WTC11 (cell line): ENCODE results near the gene PLA2G4E. TPM values are rescaled to one million over a fixed set of nuclear protein-coding genes. Genes with fewer than 3 reads are reported as not detected.

Experiments
- ATAC-seq: fragments of 200-7000 bp; cut with Tn5 transposase; 2 replicates; pipeline ENCODE4 v1.10.0; 2021; ENCODE audit warnings: mild to moderate bottlenecking, moderate library complexity
- CTCF ChIA-PET: fragments of 300-600 bp; sonication (Branson Sonifier 250); formaldehyde crosslinking; loops from one replicate; lab custom pipeline; 2021; ENCODE audit warnings: antibody characterized with exemption; lab: Charles Lee
- POLR2A ChIA-PET: fragments of 350-600 bp; sonication (Branson Sonifier 250); formaldehyde crosslinking; loops from one replicate; lab custom pipeline; 2021; ENCODE audit warnings: antibody characterized with exemption; lab: Charles Lee
- DNase-seq: peaks from one replicate; pipeline ENCODE4 v3.0.0; 2021; ENCODE audit warnings: low spot score
- H3K27ac Mint-ChIP-seq: 2 replicates; pipeline ENCODE4 v1.8.0; 2021; ENCODE audit warnings: mixed read lengths
- H3K27me3 Mint-ChIP-seq: 2 replicates; pipeline ENCODE4 v1.8.0; 2021; ENCODE audit warnings: low read depth, mild to moderate bottlenecking, moderate library complexity, mixed read lengths
- H3K36me3 Mint-ChIP-seq: 2 replicates; pipeline ENCODE4 v1.8.0; 2021; ENCODE audit warnings: mixed read lengths
- H3K4me1 Mint-ChIP-seq: 2 replicates; pipeline ENCODE4 v1.8.0; 2022; ENCODE audit warnings: mixed read lengths
- H3K4me3 Mint-ChIP-seq: 2 replicates; pipeline ENCODE4 v1.8.0; 2021; ENCODE audit warnings: mild to moderate bottlenecking, moderate library complexity, mixed read lengths
- H3K9me3 Mint-ChIP-seq: 2 replicates; pipeline ENCODE4 v1.8.0; 2021; ENCODE audit warnings: mixed read lengths
- ESRRA ChIP-seq: sonication (generic); formaldehyde crosslinking; IDR thresholded peaks from 2 replicates; pipeline ENCODE4 v1.8.1; 2022; ENCODE audit warnings: mild to moderate bottlenecking, missing genetic modification reagents, borderline replicate concordance
- GRHL2 ChIP-seq: fragments of 250-450 bp; sonication (Bioruptor Pico); IDR thresholded peaks from 2 replicates; pipeline ENCODE4 v1.8.0; 2022; ENCODE audit warnings: mild to moderate bottlenecking, moderate library complexity; ENCODE audit not compliant: insufficient replicate concordance, severe bottlenecking
- JAZF1 ChIP-seq: fragments of 250-450 bp; sonication (Bioruptor Pico); IDR thresholded peaks from 2 replicates; pipeline ENCODE4 v1.9.0; 2021; ENCODE audit warnings: moderate library complexity, mild to moderate bottlenecking, inconsistent platforms
- JUN ChIP-seq: sonication (generic); formaldehyde crosslinking; IDR thresholded peaks from 2 replicates; pipeline ENCODE4 v1.8.0; 2023; ENCODE audit warnings: mild to moderate bottlenecking, missing genetic modification reagents
- MAX ChIP-seq: sonication (generic); formaldehyde crosslinking; IDR thresholded peaks from 2 replicates; pipeline ENCODE4 v1.8.0; 2022; ENCODE audit warnings: mild to moderate bottlenecking, missing genetic modification reagents
- MXD4 ChIP-seq: fragments of 250-450 bp; sonication (Bioruptor Pico); IDR thresholded peaks from 2 replicates; pipeline ENCODE4 v1.8.0; 2021; ENCODE audit warnings: mild to moderate bottlenecking, moderate library complexity, borderline replicate concordance
- TCF7 ChIP-seq: sonication (generic); formaldehyde crosslinking; IDR thresholded peaks from 2 replicates; pipeline ENCODE4 v1.8.0; 2022; ENCODE audit warnings: mild to moderate bottlenecking, low read depth, missing genetic modification reagents, moderate library complexity
- ZBTB43 ChIP-seq: sonication (generic); formaldehyde crosslinking; IDR thresholded peaks from 2 replicates; pipeline ENCODE4 v1.8.1; 2023; ENCODE audit warnings: mild to moderate bottlenecking, missing genetic modification reagents
- ZNF121 ChIP-seq: sonication (generic); formaldehyde crosslinking; IDR thresholded peaks from 2 replicates; pipeline ENCODE4 v1.8.0; 2023; ENCODE audit warnings: missing genetic modification reagents
- ZNF416 ChIP-seq: fragments of 250-450 bp; sonication (Bioruptor Pico); IDR thresholded peaks from 2 replicates; pipeline ENCODE4 v1.9.0; 2021; ENCODE audit warnings: mild to moderate bottlenecking, inconsistent platforms
- ZNF671 ChIP-seq: fragments of 250-450 bp; sonication (Bioruptor Pico); IDR thresholded peaks from 2 replicates; pipeline ENCODE4 v1.8.0; 2021; ENCODE audit warnings: mild to moderate bottlenecking
- total RNA-seq: library from RNA; stranded (reverse); gene quantifications from 3 replicates; pipeline ENCODE4 v1.2.3, GENCODE V29; 2021
- TF ChIP-seq, protein P1 (sequence below): fragments of 250-450 bp; sonication (Bioruptor Pico); IDR thresholded peaks from 2 replicates; pipeline ENCODE4 v1.9.0; 2021; ENCODE audit warnings: moderate library complexity, mild to moderate bottlenecking, inconsistent platforms, borderline replicate concordance
- TF ChIP-seq, protein P2 (sequence below): fragments of 250-450 bp; sonication (Bioruptor Pico); IDR thresholded peaks from 2 replicates; pipeline ENCODE4 v1.9.0; 2021; ENCODE audit warnings: mild to moderate bottlenecking
- TF ChIP-seq, protein P3 (sequence below): sonication (generic); formaldehyde crosslinking; IDR thresholded peaks from 2 replicates; pipeline ENCODE4 v1.8.1; 2023; ENCODE audit warnings: mild to moderate bottlenecking, missing genetic modification reagents, moderate library complexity
- TF ChIP-seq, protein P4 (sequence below): fragments of 250-450 bp; sonication (Bioruptor Pico); conservative IDR thresholded peaks from 2 replicates; pipeline ENCODE4 v1.9.0; 2021; ENCODE audit warnings: mild to moderate bottlenecking
- TF ChIP-seq, protein P5 (sequence below): sonication (generic); formaldehyde crosslinking; IDR thresholded peaks from 2 replicates; pipeline ENCODE4 v1.8.1; 2022; ENCODE audit warnings: low read depth, missing genetic modification reagents, borderline replicate concordance

Gene PLA2G4E
- total RNA-seq, 1 experiment from 2014 or later, result not detected

DNA sequence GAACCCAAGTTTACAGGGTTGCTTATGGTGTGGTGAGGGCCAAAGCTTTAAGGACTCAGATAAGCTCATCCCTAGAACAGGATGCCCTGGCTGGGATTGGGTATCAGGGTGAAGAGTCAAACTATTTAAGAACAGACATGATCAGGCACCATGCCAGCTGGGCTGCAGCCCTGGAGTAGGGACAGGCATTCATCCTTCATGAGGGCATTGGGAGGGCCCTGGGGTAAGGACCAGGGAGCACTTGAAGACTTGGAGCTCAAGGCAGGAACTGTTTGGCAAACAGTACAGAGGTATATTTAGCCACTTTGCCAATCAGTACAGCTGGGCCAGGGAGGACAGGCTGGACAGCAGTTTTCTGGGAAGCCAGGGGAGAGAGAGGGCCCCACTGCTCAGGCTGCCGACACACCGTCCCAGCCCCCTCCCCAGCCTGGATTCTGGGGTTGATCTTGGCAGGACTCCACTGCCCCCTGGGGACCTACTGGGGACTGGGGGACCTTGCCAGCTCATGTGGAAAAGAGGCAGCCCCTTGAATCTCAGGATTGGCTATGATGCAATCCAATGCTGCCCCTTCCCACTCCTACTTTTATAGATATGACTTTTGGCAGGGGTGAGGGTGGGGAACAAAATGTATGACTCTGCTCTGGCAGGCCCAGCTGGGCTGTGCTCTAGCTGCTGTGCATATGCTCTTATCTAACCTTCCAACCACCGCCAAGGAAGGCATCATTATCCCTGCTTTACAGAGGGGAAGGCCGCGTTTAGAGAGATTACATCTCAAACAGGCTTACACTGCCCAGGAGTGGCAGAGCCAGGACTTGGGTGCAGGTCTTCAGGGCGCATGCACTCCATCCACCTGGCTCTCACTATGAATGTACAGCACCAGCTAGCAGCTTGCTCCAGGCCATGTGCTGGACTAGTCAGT lies 2.3 kb downstream of the PLA2G4E start:
- ChIA-PET CTCF (interaction anchor here (1.1 to 1.7 kb wide), 2 partner anchors 29 to 66 kb away, joined by 3 read pairs; no protein-coding TSS in a partner anchor), POLR2A (no interaction called here)
- peaks cover 3% of the 10 kb centered on the region for H3K27me3 Mint-ChIP-seq
- H3K36me3 Mint-ChIP-seq, result peaks cover 17% of the 10 kb centered on the region
- TF ChIP-seq GRHL2 (CRISPR knock-in tag) (no peak), ZNF121 (CRISPR knock-in tag) (no peak), ZNF416 (CRISPR knock-in tag) (no peak), ZNF671 (CRISPR knock-in tag) (no peak)
- TF ChIP-seq, protein P1, sequence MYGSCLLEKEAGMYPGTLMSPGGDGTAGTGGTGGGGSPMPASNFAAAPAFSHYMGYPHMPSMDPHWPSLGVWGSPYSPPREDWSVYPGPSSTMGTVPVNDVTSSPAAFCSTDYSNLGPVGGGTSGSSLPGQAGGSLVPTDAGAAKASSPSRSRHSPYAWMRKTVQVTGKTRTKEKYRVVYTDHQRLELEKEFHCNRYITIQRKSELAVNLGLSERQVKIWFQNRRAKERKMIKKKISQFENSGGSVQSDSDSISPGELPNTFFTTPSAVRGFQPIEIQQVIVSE (CRISPR knock-in tag), result no peak
- TF ChIP-seq, protein P2, sequence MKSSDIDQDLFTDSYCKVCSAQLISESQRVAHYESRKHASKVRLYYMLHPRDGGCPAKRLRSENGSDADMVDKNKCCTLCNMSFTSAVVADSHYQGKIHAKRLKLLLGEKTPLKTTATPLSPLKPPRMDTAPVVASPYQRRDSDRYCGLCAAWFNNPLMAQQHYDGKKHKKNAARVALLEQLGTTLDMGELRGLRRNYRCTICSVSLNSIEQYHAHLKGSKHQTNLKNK (CRISPR knock-in tag), result no peak
- DNase-seq, result no peak
- H3K4me1 Mint-ChIP-seq, result no peaks in the 10 kb centered on the region
- ATAC-seq, result no peak
- H3K27ac Mint-ChIP-seq, result no peak overlapping the region
- H3K4me3 Mint-ChIP-seq, result no peak overlapping the region
- H3K9me3 Mint-ChIP-seq, result peaks cover 33% of the 10 kb centered on the region

DNA sequence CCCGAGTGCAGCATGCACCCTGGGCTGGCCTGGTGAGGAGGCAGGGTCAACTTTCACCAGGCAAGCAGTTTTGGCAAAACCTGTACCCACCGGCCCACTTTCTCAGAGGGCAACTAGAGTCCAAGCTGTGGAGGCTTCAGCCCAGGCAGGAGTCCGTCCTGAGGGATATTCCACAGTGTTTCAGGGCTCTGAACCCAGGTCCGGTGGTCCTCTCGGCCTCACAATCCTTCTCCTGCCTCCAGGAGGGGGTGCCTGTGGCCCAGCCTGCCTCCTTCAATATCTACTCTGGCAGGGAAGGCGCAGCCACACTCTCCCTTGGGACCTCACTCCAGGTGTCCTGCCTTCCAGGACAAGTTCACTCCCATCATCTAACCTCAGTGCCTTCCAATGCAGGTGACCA lies 3.9 kb downstream of the PLA2G4E start:
- TF ChIP-seq MXD4 (CRISPR knock-in tag) (no peak), MAX (CRISPR knock-in tag) (no peak), JUN (no peak), JAZF1 (no peak), ESRRA (CRISPR knock-in tag) (no peak), ZNF121 (CRISPR knock-in tag) (no peak), TCF7 (CRISPR knock-in tag) (no peak), ZBTB43 (CRISPR knock-in tag) (no peak)
- TF ChIP-seq, protein P3, sequence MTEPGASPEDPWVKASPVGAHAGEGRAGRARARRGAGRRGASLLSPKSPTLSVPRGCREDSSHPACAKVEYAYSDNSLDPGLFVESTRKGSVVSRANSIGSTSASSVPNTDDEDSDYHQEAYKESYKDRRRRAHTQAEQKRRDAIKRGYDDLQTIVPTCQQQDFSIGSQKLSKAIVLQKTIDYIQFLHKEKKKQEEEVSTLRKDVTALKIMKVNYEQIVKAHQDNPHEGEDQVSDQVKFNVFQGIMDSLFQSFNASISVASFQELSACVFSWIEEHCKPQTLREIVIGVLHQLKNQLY, result no peak
- TF ChIP-seq, protein P2 (CRISPR knock-in tag), result no peak
- Mint-ChIP-seq H3K27me3 (no peaks in the 10 kb centered on the region), H3K27ac (no peak overlapping the region), H3K9me3 (peaks cover 18% of the 10 kb centered on the region), H3K4me3 (no peak overlapping the region), H3K4me1 (0 out of 2 replicates have a peak, but pooled peaks cover 7% of the 10 kb centered on the region), H3K36me3 (peaks cover 5% of the 10 kb centered on the region)
- no peak for ATAC-seq
- CTCF ChIA-PET, result interaction anchor here (1.7 kb wide), 1 partner anchor 27 kb away, joined by 3 read pairs; no protein-coding TSS in a partner anchor
- no peak for DNase-seq
- POLR2A ChIA-PET, result no interaction called here

GRCh38 chr15:42014406-42014805 lies 6.4 kb downstream of the PLA2G4E start:
- ATAC-seq, result no peak
- no peak for DNase-seq
- CTCF ChIA-PET, result interaction anchor here (1.3 kb wide), 1 partner anchor 25 kb away, joined by 5 read pairs; no protein-coding TSS in a partner anchor
- POLR2A ChIA-PET, result no interaction called here
- TF ChIP-seq MAX (CRISPR knock-in tag), result no peak
- TF ChIP-seq, protein P4, sequence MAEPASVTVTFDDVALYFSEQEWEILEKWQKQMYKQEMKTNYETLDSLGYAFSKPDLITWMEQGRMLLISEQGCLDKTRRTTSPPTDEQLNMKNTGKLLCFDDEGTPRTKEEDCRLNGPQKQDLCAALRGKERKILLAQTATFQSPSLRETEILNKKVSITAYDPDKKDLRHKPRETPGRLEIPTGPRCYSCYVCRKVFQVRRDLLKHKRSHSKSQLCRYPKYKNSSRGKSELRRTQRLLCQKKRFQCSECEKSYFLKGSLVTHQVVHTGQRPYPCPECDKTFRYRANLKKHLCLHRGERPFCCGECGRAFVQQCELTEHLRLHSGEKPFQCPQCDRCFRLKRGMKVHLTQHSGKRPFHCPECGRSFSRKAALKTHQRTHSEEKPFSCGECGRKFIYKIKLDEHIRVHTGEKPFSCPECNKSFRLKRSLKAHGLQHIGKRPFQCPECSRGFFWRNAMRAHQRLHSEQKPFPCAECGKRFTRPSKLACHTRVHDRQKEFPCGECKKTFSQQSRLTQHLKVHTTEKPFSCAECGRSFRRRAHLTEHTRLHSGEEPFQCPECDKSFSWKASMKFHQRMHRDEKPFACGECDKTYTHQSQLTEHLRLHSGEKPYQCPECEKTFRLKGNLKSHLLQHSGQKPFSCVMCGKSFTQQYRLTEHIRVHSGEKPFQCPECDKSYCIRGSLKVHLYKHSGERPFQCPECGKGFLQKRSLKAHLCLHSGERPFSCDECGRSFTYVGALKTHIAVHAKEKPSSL (CRISPR knock-in tag), result no peak
- TF ChIP-seq, protein P5, sequence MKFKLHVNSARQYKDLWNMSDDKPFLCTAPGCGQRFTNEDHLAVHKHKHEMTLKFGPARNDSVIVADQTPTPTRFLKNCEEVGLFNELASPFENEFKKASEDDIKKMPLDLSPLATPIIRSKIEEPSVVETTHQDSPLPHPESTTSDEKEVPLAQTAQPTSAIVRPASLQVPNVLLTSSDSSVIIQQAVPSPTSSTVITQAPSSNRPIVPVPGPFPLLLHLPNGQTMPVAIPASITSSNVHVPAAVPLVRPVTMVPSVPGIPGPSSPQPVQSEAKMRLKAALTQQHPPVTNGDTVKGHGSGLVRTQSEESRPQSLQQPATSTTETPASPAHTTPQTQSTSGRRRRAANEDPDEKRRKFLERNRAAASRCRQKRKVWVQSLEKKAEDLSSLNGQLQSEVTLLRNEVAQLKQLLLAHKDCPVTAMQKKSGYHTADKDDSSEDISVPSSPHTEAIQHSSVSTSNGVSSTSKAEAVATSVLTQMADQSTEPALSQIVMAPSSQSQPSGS (CRISPR knock-in tag), result no peak
- H3K4me3 Mint-ChIP-seq, result no peak overlapping the region
- H3K27me3 Mint-ChIP-seq, result no peaks in the 10 kb centered on the region
- H3K9me3 Mint-ChIP-seq, result no peaks in the 10 kb centered on the region
- no peaks in the 10 kb centered on the region for H3K36me3 Mint-ChIP-seq
- H3K27ac Mint-ChIP-seq, result no peak overlapping the region
- H3K4me1 Mint-ChIP-seq, result 0 out of 2 replicates have a peak, but pooled peaks cover 7% of the 10 kb centered on the region
